Cardiac septum (tissue), 1 donor: ENCODE results near the gene PDE9A. TPM values are rescaled to one million over a fixed set of nuclear protein-coding genes. Genes with fewer than 3 reads are reported as not detected.

Experiments
- DNase-seq: peaks from one replicate; pipeline ENCODE4 v3.0.0-alpha.2; 2020; ENCODE audit warnings: low spot score
- intact Hi-C: fragments of 100-400 bp; cut with DNase I; formaldehyde crosslinking; loops from one replicate; pipeline ENCODE4 v1.14.0; 2022
- total RNA-seq: library from RNA; stranded (reverse); fragmentation: NEBNext Ultra II Directional; extraction: Animal tissue kit (Norgen Biotek cat#: 25700); gene quantifications from one replicate; pipeline ENCODE4 v1.2.1, GENCODE V29; 2021
- donor health status: DM: no; HTN: no; CAD: no.

PDE9A gene
- total RNA-seq, 1 donor from 2014 or later = 1.1 TPM

DNA sequence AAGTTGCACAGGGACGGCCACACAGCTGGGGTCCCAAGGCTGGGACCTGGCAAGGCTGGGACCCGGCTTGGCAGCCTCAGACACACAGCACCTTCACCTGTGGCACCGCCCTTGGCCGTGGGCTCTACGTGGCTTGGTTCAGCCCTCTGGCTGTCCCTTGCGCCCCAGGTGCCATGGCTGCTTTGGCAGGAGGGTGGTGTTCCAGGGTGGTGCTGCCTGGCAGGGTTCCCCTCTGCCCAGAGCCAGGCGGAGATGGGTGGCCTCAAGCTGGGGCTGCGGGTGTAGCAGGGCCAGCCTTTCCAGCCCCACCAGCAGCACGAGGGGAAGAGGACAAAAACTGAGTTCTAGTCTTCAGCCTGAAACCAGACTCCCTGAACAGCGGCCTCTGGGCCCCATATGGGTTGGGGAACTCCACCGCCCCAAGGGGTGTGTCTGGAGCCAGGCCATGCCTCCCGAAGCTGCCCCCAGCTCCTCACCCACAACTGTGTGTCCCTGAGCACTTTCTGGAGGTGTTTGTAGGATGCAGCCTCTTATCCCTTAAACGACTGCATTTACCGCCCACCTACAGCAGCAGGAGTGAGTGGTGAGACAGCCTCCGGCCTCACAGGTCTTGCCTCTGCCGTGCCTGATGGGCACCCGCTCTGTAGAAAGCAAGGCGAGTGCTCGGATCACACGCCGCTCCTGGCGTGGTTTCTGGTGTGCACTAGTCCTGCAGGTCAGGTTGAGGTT is 92.3 kb downstream of the PDE9A start:
- peak; percentile 71 for DNase-seq
- intact Hi-C loops = no loop called here

GRCh38 chr21:42746240-42746592 is 92.8 kb downstream of the PDE9A start:
- DNase-seq = no peak
- intact Hi-C loops = no loop called here

- intact Hi-C loops = no loop called here
- peak; percentile 93 for DNase-seq
Observed at GRCh38 chr21:42746593-42747275, 93.3 kb downstream of the PDE9A start.

GRCh38 chr21:42747276-42747701 is 93.9 kb downstream of the PDE9A start:
- DNase-seq = peak; percentile 67
- intact Hi-C loops = no loop called here

DNA sequence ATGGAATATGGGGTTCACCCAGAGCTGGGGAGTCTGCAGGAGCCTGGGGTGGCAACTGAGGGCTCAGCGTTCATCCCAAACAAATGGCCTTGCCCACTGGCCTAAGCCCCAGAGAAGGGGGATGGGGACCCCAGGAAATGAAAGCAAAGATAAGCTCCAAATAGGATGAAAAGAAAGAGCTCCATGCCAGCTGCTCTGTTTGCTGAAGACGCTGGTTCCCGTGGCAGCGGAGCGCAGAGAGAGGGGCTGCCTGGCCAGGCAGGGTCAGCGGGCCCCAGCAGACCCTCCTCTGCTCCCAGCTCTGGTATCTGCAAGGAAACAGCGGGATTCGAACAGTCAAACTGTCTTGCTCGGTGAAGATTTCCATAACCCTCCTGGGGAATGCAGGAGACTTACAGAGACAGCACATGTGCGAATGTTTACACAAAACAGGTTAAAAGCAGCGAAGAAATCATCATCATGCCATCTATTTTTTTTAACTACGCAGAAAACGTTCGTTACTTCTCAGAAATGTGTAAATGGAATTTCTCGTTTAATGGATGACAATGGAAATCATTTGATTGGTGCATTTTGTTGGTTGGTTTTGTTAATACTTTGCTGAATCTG is 94.4 kb downstream of the PDE9A start:
- intact Hi-C loops = no loop called here
- no peak for DNase-seq

- intact Hi-C loops = no loop called here
- no peak for DNase-seq
Observed at GRCh38 chr21:42748620-42749176, 95.3 kb downstream of the PDE9A start.

DNA sequence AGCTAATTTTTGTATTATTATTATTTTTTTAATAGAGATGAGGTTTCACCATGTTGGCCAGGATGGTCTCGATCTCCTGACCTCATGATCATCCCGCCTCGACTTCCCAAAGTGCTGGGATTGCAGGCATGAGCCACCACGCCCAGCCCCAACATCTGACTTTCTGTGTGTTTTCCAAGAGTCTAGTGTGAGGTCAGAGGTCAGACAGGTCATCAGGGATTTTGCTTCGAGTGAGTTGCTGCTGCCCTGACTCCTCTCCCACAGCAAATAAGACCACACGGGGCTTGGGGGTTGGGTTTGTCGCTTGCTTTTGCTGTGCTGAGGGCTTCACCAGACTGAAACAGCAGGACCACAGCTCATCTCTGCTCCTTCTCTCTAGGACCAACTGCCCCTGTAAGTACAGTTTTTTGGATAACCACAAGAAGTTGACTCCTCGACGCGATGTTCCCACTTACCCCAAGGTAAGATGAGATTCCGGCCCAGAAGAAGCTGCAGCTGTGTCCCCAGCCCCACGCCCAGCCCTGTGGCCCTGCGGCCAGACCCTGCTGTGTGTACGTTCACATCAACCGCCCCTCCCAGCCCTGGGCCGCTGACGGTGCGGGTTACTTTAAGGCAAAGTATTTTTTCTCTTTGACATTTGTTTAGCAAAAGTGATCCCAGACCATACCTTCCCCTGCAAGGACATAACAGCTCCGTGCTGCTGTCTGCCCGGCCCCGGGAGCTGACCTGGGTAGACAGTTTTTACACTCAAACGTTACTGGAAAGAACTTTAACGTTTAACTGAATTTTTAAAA is 97.5 kb downstream of the PDE9A start:
- DNase-seq = peak; percentile 72
- intact Hi-C loops = no loop called here

DNA sequence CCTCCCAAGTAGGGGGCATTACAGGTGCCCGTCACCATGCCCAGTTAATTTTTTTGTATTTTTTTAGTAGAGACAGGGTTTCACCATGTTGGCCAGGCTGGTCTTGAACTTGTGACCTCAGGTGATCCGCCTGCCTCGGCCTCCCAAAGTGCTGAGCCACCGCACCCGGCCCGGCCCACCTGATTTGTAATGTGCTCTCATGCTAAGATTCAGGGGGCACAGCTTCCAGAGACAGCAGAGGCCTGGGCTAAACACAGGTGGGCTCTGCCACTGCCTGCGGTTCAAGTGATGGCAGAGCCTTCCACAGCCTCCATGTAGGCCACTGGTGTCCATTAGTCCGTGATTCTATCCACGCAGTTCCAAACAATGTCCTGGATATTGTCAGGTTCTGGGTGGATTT is 98.4 kb downstream of the PDE9A start:
- intact Hi-C loops = no loop called here

GRCh38 chr21:42753804-42754203 is 100.4 kb downstream of the PDE9A start:
- no peak for DNase-seq
- intact Hi-C loops = no loop called here

More for the DNA sequence above, 98.4 kb downstream of the PDE9A start:
- peak; percentile 10 for DNase-seq

GRCh38 chr21:42754270-42754933 is 101.0 kb downstream of the PDE9A start:
- DNase-seq = no peak
- intact Hi-C loops = no loop called here

DNA sequence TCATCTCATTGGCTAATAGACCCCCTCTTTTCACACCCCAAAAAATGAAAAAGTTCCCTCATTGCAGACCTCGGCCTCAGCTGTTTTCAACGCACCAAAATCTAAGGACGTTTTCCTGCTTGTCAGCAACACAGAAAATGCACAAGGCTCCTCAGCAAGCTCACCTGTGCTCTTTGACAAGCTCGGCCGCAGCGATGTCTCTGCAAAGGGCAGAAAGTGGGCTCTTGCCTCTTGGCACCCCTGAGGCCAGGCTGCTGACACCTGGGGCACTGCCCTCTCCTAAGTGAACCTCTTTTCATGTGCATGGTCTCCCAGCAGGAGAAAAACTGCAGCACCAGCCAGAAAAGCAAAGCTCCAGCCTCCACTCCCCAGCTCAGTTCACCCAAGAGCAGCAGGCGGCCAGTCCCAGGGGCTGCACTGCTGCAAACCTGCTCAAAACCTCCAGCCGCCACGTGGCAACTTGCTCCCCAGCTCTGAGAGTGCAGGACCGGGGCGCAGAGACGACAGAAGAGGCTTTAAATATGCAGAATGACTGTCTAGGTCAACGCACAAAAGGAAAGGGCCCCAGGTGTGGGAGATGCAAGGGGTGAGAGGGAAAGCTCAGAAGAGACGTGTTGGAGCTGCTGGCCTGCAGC is 101.7 kb downstream of the PDE9A start:
- intact Hi-C loops = no loop called here
- DNase-seq = no peak

GRCh38 chr21:42755766-42756579 is 102.6 kb downstream of the PDE9A start:
- DNase-seq = no peak
- intact Hi-C loops = no loop called here

DNA sequence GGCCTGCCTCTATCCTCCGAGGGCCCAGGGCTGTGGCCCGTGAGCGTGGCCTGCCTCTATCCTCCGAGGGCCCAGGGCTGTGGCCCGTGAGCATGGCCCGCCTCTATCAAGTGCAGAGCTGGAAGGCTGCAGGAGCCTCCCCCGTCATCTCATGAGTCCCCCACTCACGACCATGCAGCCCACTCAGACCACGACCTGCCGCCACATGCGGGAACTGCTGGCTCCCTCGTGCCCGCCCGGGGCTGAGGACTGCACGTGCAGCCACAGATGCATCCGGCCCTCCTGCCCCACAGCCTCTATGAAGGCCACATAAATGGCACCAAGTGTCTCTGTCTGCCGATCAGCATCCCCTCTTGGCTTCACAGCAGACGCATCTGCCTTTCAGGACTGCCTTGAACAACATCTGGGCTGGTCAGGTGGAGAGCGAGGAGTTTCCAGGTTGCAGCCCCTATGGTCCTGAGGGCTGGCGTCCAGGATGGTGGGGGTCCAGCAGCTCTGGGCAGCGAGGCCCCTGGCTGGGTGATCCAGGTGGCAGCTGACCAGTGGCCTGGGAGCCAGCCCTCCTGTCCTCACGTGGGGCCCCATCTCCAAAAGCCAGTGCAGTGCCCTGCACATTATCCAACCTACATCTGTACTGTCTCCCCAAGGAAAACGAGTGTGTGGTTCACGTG is 103.3 kb downstream of the PDE9A start:
- intact Hi-C loops = no loop called here
- DNase-seq = no peak

DNA sequence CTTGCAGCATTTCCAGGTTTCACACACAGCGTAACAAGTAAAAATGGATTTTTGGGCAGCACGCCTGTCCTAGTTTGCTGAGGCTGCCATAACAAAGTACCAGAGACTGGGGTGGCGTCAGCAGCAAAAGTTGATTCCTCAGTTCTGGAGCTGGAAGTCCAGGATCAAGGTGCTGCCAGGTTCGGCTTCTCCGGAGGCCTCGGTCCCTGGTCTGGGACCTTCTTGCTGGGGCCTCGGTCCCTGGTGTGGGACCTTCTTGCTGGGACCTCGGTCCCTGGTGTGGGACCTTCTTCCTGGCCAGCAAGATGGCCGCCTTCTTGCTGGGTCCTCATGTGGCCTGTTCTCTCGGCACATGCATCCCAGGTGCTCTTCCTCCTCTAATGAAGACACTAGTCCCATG is 104.0 kb downstream of the PDE9A start:
- intact Hi-C loops = no loop called here
- no peak for DNase-seq

GRCh38 chr21:42757826-42758655 is 104.6 kb downstream of the PDE9A start:
- no peak for DNase-seq
- intact Hi-C loops = no loop called here

DNA sequence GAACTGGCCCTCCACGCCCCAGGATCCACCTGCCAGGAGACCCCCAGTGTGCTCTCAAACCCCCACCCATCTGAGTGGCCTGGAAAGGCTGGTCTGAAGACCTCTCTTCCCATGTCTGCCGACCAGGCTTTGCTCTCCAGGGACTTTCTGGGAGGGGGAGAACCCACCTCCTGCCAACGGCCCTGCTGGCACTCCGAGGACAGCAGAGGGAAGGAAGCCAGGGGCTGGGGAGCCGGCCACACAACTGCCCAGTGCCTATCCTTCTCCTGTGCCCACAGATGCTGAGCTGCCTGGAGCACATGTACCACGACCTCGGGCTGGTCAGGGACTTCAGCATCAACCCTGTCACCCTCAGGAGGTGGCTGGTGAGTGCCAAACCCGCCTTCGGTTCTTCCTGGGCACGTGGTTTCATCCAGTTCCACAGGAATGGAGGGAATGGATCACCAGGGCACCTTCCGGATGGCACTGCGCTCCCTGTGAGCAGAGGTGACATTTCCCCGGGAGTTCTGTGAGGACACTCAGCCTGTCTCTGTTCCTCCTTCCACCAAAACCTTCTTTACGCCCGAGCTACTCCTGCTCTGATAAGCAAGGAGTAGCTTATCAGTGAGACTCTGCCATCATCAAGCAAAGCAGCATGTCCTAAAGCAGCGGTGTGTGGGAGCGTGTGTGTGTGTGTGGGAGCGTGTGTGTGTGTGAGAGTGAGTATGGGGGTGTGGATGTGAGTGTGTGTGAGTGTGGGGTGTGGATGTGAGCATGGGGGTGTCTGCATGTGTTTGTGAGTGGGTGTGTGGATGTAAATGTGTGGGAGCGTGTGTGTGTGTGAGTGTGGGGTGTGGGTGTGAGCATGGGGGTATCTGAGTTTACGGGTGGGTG is 105.5 kb downstream of the PDE9A start:
- intact Hi-C loops = no loop called here
- DNase-seq = no peak
